ENCODE results near the gene S100A14.
"Not testable (repeated sequence)": the region's sequence is repeated elsewhere in the genome, so short reads cannot be mapped to it uniquely, and the experiment has no call there.

S100A14 gene

GRCh38 chr1:153646672-153647345 is 30.7 kb upstream of the S100A14 start:
- Mint-ChIP-seq H3K36me3 (peaks cover 56% of the 10 kb centered on the region), H3K9me3 (no peaks in the 10 kb centered on the region), H3K27ac (peak overlapping the region; percentile 48), H3K4me1 (peaks cover 38% of the 10 kb centered on the region), H3K27me3 (no peaks in the 10 kb centered on the region), H3K4me3 (no peak overlapping the region)
- no peak for ATAC-seq

- Mint-ChIP-seq H3K27me3 (no peaks in the 10 kb centered on the region), H3K4me1 (peaks cover 32% of the 10 kb centered on the region), H3K4me3 (no peak overlapping the region), H3K36me3 (peaks cover 63% of the 10 kb centered on the region), H3K9me3 (no peaks in the 10 kb centered on the region), H3K27ac (peak overlapping the region; percentile 2)
- no peak for ATAC-seq
Observed at GRCh38 chr1:153643816-153644215, 27.7 kb upstream of the S100A14 start.

- Mint-ChIP-seq H3K4me1 (peaks cover 33% of the 10 kb centered on the region), H3K4me3 (no peak overlapping the region), H3K27me3 (no peaks in the 10 kb centered on the region), H3K9me3 (no peaks in the 10 kb centered on the region), H3K36me3 (peaks cover 66% of the 10 kb centered on the region), H3K27ac (peak overlapping the region; percentile 2)
- ATAC-seq, result no peak
Observed at GRCh38 chr1:153643100-153643499, 27.0 kb upstream of the S100A14 start.

GRCh38 chr1:153642161-153642560 is 26.0 kb upstream of the S100A14 start:
- no peak for ATAC-seq
- Mint-ChIP-seq H3K27me3 (no peaks in the 10 kb centered on the region), H3K9me3 (no peaks in the 10 kb centered on the region), H3K4me1 (peaks cover 36% of the 10 kb centered on the region), H3K4me3 (no peak overlapping the region), H3K27ac (no peak overlapping the region), H3K36me3 (peaks cover 70% of the 10 kb centered on the region)

- no peak for ATAC-seq
- Mint-ChIP-seq H3K4me1 (peaks cover 38% of the 10 kb centered on the region), H3K9me3 (no peaks in the 10 kb centered on the region), H3K36me3 (peaks cover 64% of the 10 kb centered on the region), H3K27me3 (no peaks in the 10 kb centered on the region), H3K27ac (no peak overlapping the region), H3K4me3 (no peak overlapping the region)
Observed at GRCh38 chr1:153640861-153641260, 24.7 kb upstream of the S100A14 start.

- H3K9me3 Mint-ChIP-seq, H3K27me3 Mint-ChIP-seq, H3K4me3 Mint-ChIP-seq, H3K27ac Mint-ChIP-seq, ATAC-seq: not testable (repeated sequence)
- Mint-ChIP-seq H3K4me1 (peaks cover 36% of the 10 kb centered on the region), H3K36me3 (peaks cover 58% of the 10 kb centered on the region)
Observed at GRCh38 chr1:153640213-153640612, 24.1 kb upstream of the S100A14 start.

- Mint-ChIP-seq H3K27ac (no peak overlapping the region), H3K27me3 (no peaks in the 10 kb centered on the region), H3K4me1 (peaks cover 36% of the 10 kb centered on the region), H3K9me3 (no peaks in the 10 kb centered on the region), H3K4me3 (no peak overlapping the region), H3K36me3 (peaks cover 52% of the 10 kb centered on the region)
- ATAC-seq, result no peak
Observed at GRCh38 chr1:153639280-153639679, 23.2 kb upstream of the S100A14 start.

- Mint-ChIP-seq H3K9me3 (peaks cover 1% of the 10 kb centered on the region), H3K36me3 (peaks cover 47% of the 10 kb centered on the region), H3K4me1 (peaks cover 31% of the 10 kb centered on the region), H3K27ac (peak overlapping the region; percentile 5), H3K27me3 (no peaks in the 10 kb centered on the region), H3K4me3 (no peak overlapping the region)
- no peak for ATAC-seq
Observed at GRCh38 chr1:153638261-153638660, 22.1 kb upstream of the S100A14 start.

- H3K27me3 Mint-ChIP-seq, result no peaks in the 10 kb centered on the region
- H3K27ac Mint-ChIP-seq, result no peak overlapping the region
- H3K36me3 Mint-ChIP-seq, result peaks cover 34% of the 10 kb centered on the region
- no peak for ATAC-seq
- H3K4me3 Mint-ChIP-seq, result no peak overlapping the region
- H3K9me3 Mint-ChIP-seq, result peaks cover 4% of the 10 kb centered on the region
- peaks cover 34% of the 10 kb centered on the region for H3K4me1 Mint-ChIP-seq
Observed at GRCh38 chr1:153636312-153636711, 20.2 kb upstream of the S100A14 start.

GRCh38 chr1:153635872-153636271 is 19.7 kb upstream of the S100A14 start:
- peaks cover 4% of the 10 kb centered on the region for H3K9me3 Mint-ChIP-seq
- H3K27ac Mint-ChIP-seq, result peak overlapping the region; percentile 99
- no peaks in the 10 kb centered on the region for H3K27me3 Mint-ChIP-seq
- H3K4me1 Mint-ChIP-seq, result peaks cover 34% of the 10 kb centered on the region
- no peak for ATAC-seq
- H3K4me3 Mint-ChIP-seq, result peak overlapping the region; percentile 93
- peaks cover 31% of the 10 kb centered on the region for H3K36me3 Mint-ChIP-seq

GRCh38 chr1:153633754-153634665 is 17.9 kb upstream of the S100A14 start, which contains the start of gene CHTOP:
CHTOP (plus strand) TSS chr1:153634066; CDS start chr1:153636589, 2,523 bp downstream.
- Mint-ChIP-seq H3K36me3 (peaks cover 31% of the 10 kb centered on the region), H3K4me3 (peak within 1 kb of the TSS; percentile 93), H3K9me3 (peaks cover 4% of the 10 kb centered on the region), H3K27me3 (no peaks in the 10 kb centered on the region), H3K4me1 (peaks cover 41% of the 10 kb centered on the region), H3K27ac (peak within 1 kb of the TSS; percentile 99)
- peak; percentile 97 for ATAC-seq

GRCh38 chr1:153633161-153633753 is 17.1 kb upstream of the S100A14 start:
- Mint-ChIP-seq H3K4me1 (peaks cover 49% of the 10 kb centered on the region), H3K9me3 (peaks cover 4% of the 10 kb centered on the region), H3K4me3 (peak overlapping the region; percentile 93), H3K36me3 (peaks cover 29% of the 10 kb centered on the region), H3K27me3 (no peaks in the 10 kb centered on the region), H3K27ac (peak overlapping the region; percentile 99)
- no peak for ATAC-seq

- Mint-ChIP-seq H3K4me3 (no peak overlapping the region), H3K36me3 (peaks cover 13% of the 10 kb centered on the region), H3K27me3 (no peaks in the 10 kb centered on the region), H3K9me3 (peaks cover 4% of the 10 kb centered on the region), H3K27ac (no peak overlapping the region), H3K4me1 (peaks cover 51% of the 10 kb centered on the region)
- ATAC-seq, result no peak
Observed at GRCh38 chr1:153631047-153632022, 15.2 kb upstream of the S100A14 start.

- Mint-ChIP-seq H3K36me3 (peaks cover 13% of the 10 kb centered on the region), H3K4me1 (peaks cover 49% of the 10 kb centered on the region), H3K4me3 (no peak overlapping the region), H3K9me3 (peaks cover 4% of the 10 kb centered on the region), H3K27ac (no peak overlapping the region), H3K27me3 (no peaks in the 10 kb centered on the region)
- ATAC-seq, result no peak
Observed at GRCh38 chr1:153630384-153630783, 14.3 kb upstream of the S100A14 start.
